ENCODE measurements around the gene APLP2. TPM values are rescaled to one million over a fixed set of nuclear protein-coding genes. Genes with fewer than 3 reads are reported as not detected.

The APLP2 gene
- total and polyA plus RNA-seq, 2 of the 13 experiments (the other 11 are each of a cell fraction or from before 2014, with no cell fraction given) = 315 to 594 TPM

DNA sequence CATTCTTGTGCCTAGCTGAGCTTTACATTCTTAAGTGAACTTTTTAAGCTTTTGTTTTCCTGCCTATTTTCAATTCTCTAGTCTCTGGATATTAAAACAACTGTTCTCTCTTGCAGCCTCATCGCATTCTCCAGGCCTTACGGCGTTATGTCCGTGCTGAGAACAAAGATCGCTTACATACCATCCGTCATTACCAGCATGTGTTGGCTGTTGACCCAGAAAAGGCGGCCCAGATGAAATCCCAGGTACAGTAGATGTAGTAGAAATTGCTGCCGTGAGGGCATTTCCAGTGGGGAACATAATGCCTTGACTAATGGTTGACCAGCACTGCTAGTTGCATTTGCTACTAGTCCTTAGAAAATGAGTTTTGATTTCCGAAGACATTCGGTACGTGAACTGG lies 60.2 kb downstream of the APLP2 start (continued):
- TF ChIP-seq, protein P1, sequence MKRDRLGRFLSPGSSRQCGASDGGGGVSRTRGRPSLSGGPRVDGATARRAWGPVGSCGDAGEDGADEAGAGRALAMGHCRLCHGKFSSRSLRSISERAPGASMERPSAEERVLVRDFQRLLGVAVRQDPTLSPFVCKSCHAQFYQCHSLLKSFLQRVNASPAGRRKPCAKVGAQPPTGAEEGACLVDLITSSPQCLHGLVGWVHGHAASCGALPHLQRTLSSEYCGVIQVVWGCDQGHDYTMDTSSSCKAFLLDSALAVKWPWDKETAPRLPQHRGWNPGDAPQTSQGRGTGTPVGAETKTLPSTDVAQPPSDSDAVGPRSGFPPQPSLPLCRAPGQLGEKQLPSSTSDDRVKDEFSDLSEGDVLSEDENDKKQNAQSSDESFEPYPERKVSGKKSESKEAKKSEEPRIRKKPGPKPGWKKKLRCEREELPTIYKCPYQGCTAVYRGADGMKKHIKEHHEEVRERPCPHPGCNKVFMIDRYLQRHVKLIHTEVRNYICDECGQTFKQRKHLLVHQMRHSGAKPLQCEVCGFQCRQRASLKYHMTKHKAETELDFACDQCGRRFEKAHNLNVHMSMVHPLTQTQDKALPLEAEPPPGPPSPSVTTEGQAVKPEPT (CRISPR knock-in tag; IDR thresholded peaks at IDR 0.05; ENCODE audit: low read depth) = no peak
- TF ChIP-seq FOXO1 (CRISPR knock-in tag; IDR thresholded peaks at IDR 0.05) (no peak; the same call in 1 of the 2 replicates), ZNF205 (CRISPR knock-in tag; IDR thresholded peaks at IDR 0.05) (no peak), ZNF274 (CRISPR knock-in tag; IDR thresholded peaks at IDR 0.05) (no peak), ZNF607 (CRISPR knock-in tag; IDR thresholded peaks at IDR 0.05; ENCODE audit: borderline replicate concordance) (no peak), ETV5 (CRISPR knock-in tag; IDR thresholded peaks at IDR 0.05; ENCODE audit: borderline replicate concordance) (no peak; the same call in 1 of the 2 replicates), ZSCAN21 (CRISPR knock-in tag; IDR thresholded peaks at IDR 0.05; ENCODE audit: borderline replicate concordance) (no peak), SKI (IDR thresholded peaks at IDR 0.05; ENCODE audit: partially characterized antibody) (no peak), ZNF557 (CRISPR knock-in tag; IDR thresholded peaks at IDR 0.05) (no peak), KLF9 (CRISPR knock-in tag; IDR thresholded peaks at IDR 0.05; ENCODE audit: low read depth) (no peak), SIN3A (IDR thresholded peaks at IDR 0.05; ENCODE audit: borderline replicate concordance, low read depth, low read length) (no peak), NR3C1 (CRISPR knock-in tag; IDR thresholded peaks at IDR 0.05) (no peak), ZNF589 (CRISPR knock-in tag; conservative IDR thresholded peaks at IDR 0.05) (no peak), HOXA9 (CRISPR knock-in tag; IDR thresholded peaks at IDR 0.05; ENCODE audit: borderline replicate concordance) (no peak), POLR2AphosphoS5 (IDR thresholded peaks at IDR 0.05; ENCODE audit: low read depth, low read length) (no peak), GATAD2A (CRISPR knock-in tag; IDR thresholded peaks at IDR 0.05) (peak; percentile 47; the same call in 1 of the 2 replicates), NCOA1 (CRISPR knock-in tag; IDR thresholded peaks at IDR 0.05) (no peak)
- TF ChIP-seq, protein P2, sequence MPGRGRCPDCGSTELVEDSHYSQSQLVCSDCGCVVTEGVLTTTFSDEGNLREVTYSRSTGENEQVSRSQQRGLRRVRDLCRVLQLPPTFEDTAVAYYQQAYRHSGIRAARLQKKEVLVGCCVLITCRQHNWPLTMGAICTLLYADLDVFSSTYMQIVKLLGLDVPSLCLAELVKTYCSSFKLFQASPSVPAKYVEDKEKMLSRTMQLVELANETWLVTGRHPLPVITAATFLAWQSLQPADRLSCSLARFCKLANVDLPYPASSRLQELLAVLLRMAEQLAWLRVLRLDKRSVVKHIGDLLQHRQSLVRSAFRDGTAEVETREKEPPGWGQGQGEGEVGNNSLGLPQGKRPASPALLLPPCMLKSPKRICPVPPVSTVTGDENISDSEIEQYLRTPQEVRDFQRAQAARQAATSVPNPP (CRISPR knock-in tag; IDR thresholded peaks at IDR 0.05) = no peak
- TF ChIP-seq, protein P3, sequence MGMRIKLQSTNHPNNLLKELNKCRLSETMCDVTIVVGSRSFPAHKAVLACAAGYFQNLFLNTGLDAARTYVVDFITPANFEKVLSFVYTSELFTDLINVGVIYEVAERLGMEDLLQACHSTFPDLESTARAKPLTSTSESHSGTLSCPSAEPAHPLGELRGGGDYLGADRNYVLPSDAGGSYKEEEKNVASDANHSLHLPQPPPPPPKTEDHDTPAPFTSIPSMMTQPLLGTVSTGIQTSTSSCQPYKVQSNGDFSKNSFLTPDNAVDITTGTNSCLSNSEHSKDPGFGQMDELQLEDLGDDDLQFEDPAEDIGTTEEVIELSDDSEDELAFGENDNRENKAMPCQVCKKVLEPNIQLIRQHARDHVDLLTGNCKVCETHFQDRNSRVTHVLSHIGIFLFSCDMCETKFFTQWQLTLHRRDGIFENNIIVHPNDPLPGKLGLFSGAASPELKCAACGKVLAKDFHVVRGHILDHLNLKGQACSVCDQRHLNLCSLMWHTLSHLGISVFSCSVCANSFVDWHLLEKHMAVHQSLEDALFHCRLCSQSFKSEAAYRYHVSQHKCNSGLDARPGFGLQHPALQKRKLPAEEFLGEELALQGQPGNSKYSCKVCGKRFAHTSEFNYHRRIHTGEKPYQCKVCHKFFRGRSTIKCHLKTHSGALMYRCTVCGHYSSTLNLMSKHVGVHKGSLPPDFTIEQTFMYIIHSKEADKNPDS (CRISPR knock-in tag; IDR thresholded peaks at IDR 0.05) = no peak
- TF ChIP-seq, protein P4, sequence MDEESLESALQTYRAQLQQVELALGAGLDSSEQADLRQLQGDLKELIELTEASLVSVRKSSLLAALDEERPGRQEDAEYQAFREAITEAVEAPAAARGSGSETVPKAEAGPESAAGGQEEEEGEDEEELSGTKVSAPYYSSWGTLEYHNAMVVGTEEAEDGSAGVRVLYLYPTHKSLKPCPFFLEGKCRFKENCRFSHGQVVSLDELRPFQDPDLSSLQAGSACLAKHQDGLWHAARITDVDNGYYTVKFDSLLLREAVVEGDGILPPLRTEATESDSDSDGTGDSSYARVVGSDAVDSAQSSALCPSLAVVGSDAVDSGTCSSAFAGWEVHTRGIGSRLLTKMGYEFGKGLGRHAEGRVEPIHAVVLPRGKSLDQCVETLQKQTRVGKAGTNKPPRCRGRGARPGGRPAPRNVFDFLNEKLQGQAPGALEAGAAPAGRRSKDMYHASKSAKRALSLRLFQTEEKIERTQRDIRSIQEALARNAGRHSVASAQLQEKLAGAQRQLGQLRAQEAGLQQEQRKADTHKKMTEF (CRISPR knock-in tag; IDR thresholded peaks at IDR 0.05) = no peak
- TF ChIP-seq, protein P5, sequence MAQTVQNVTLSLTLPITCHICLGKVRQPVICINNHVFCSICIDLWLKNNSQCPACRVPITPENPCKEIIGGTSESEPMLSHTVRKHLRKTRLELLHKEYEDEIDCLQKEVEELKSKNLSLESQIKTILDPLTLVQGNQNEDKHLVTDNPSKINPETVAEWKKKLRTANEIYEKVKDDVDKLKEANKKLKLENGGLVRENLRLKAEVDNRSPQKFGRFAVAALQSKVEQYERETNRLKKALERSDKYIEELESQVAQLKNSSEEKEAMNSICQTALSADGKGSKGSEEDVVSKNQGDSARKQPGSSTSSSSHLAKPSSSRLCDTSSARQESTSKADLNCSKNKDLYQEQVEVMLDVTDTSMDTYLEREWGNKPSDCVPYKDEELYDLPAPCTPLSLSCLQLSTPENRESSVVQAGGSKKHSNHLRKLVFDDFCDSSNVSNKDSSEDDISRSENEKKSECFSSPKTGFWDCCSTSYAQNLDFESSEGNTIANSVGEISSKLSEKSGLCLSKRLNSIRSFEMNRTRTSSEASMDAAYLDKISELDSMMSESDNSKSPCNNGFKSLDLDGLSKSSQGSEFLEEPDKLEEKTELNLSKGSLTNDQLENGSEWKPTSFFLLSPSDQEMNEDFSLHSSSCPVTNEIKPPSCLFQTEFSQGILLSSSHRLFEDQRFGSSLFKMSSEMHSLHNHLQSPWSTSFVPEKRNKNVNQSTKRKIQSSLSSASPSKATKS (CRISPR knock-in tag; IDR thresholded peaks at IDR 0.05) = no peak
- TF ChIP-seq, protein P6, sequence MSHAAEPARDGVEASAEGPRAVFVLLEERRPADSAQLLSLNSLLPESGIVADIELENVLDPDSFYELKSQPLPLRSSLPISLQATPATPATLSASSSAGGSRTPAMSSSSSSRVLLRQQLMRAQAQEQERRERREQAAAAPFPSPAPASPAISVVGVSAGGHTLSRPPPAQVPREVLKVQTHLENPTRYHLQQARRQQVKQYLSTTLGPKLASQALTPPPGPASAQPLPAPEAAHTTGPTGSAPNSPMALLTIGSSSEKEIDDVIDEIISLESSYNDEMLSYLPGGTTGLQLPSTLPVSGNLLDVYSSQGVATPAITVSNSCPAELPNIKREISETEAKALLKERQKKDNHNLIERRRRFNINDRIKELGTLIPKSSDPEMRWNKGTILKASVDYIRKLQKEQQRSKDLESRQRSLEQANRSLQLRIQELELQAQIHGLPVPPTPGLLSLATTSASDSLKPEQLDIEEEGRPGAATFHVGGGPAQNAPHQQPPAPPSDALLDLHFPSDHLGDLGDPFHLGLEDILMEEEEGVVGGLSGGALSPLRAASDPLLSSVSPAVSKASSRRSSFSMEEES (CRISPR knock-in tag; IDR thresholded peaks at IDR 0.05) = no peak

All from HepG2 (cell line).